Peyer's patch (tissue), 4 donors: ENCODE measurements around the gene SPRR3. TPM values are rescaled to one million over a fixed set of nuclear protein-coding genes. Genes with fewer than 3 reads are reported as not detected.

Source experiments
- DNase-seq, 3 donors: peaks; one replicate each; pipeline ENCODE4 v3.0.0-alpha.2; 2017 to 2019
- H3K27ac ChIP-seq, 4 donors: fragments of 200-600 bp; sonication (generic); one replicate each; pipeline ENCODE4 v1.5.1; 2016 to 2019
- H3K27me3 ChIP-seq, 2 donors: fragments of 200-600 bp; sonication (generic); one replicate each; pipeline ENCODE4 v1.5.1; 2019
- H3K36me3 ChIP-seq, 3 donors: fragments of 200-600 bp; sonication (generic); one replicate each; pipeline ENCODE4 v1.5.1; 2016 to 2019
- H3K4me1 ChIP-seq, 4 donors: fragments of 200-600 bp; sonication (generic); one replicate each; pipeline ENCODE4 v1.5.1; 2016 to 2019
- H3K4me3 ChIP-seq, 4 donors: fragments of 200-600 bp; sonication (generic); 1 replicate in 3 of 4; 2 replicates in 1 of 4; pipeline ENCODE4 v1.5.1; 2016 to 2019; ENCODE audit warnings: mild to moderate bottlenecking in 1 of 4
- H3K9me3 ChIP-seq, 4 donors: fragments of 200-600 bp; sonication (generic); one replicate each; pipeline ENCODE4 v1.5.1; 2016 to 2019; ENCODE audit warnings: mild to moderate bottlenecking in 1 of 4
- CTCF ChIP-seq, 6 experiments: fragments of 450-650 bp in 4 of 6; fragments of 200-600 bp in 2 of 6; sonication (generic) in 1 of 6; IDR thresholded peaks; one replicate each; pipeline ENCODE4 v1.5.1; 2017 to 2019; ENCODE audit warnings: antibody characterized with exemption in 6 of 6, mild to moderate bottlenecking in 3 of 6, moderate library complexity in 1 of 6
- POLR2A ChIP-seq, 2 donors: fragments of 450-650 bp; IDR thresholded peaks; one replicate each; pipeline ENCODE4 v1.5.1; 2017; ENCODE audit warnings: antibody characterized with exemption in 2 of 2, mild to moderate bottlenecking in 2 of 2, moderate library complexity in 2 of 2
- total RNA-seq, 4 donors: library from RNA; depleted of rRNA; stranded (reverse); fragments of >200 nt; gene quantifications; one replicate each; pipeline ENCODE4 v1.1.0, GENCODE V29; 2016

Gene SPRR3
- total RNA-seq, 4 donors from 2014 or later = 4.4 TPM; not detected in 3

- H3K9me3 ChIP-seq = no peaks in the 10 kb centered on the region
- H3K4me3 ChIP-seq = no peak overlapping the region
- H3K27ac ChIP-seq = no peak overlapping the region
- no peaks in the 10 kb centered on the region for H3K36me3 ChIP-seq
- H3K4me1 ChIP-seq = no peaks in the 10 kb centered on the region
- TF ChIP-seq CTCF (IDR thresholded peaks at IDR 0.05) (no peak), POLR2A (IDR thresholded peaks at IDR 0.05) (no peak)
- DNase-seq = no peak
- H3K27me3 ChIP-seq = no peaks in the 10 kb centered on the region
Observed at GRCh38 chr1:152965853-152966252, 35.7 kb upstream of the SPRR3 start.

- TF ChIP-seq POLR2A (IDR thresholded peaks at IDR 0.05) = no peak
- TF ChIP-seq CTCF (IDR thresholded peaks at IDR 0.05) = no peak
- no peaks in the 10 kb centered on the region for H3K27me3 ChIP-seq
- no peak for DNase-seq
Observed at GRCh38 chr1:152967201-152967600, 34.3 kb upstream of the SPRR3 start.

GRCh38 chr1:152968248-152968647, 33.3 kb upstream of the SPRR3 start:
- Histone ChIP-seq H3K27me3 (no peaks in the 10 kb centered on the region), H3K36me3 (no peaks in the 10 kb centered on the region), H3K4me1 (no peaks in the 10 kb centered on the region), H3K27ac (no peak overlapping the region), H3K4me3 (no peak overlapping the region), H3K9me3 (no peaks in the 10 kb centered on the region)
- TF ChIP-seq POLR2A (IDR thresholded peaks at IDR 0.05) = no peak
- TF ChIP-seq CTCF (IDR thresholded peaks at IDR 0.05) = no peak
- no peak for DNase-seq

More at GRCh38 chr1:152967201-152967600, 34.3 kb upstream of the SPRR3 start:
- H3K36me3 ChIP-seq = no peaks in the 10 kb centered on the region
- H3K27ac ChIP-seq = no peak overlapping the region
- H3K4me3 ChIP-seq = no peak overlapping the region
- no peaks in the 10 kb centered on the region for H3K4me1 ChIP-seq
- no peaks in the 10 kb centered on the region for H3K9me3 ChIP-seq

GRCh38 chr1:152969036-152969435, 32.5 kb upstream of the SPRR3 start:
- TF ChIP-seq POLR2A (IDR thresholded peaks at IDR 0.05) = no peak
- no peak for TF ChIP-seq CTCF (IDR thresholded peaks at IDR 0.05)
- H3K4me1 ChIP-seq = no peaks in the 10 kb centered on the region
- H3K27me3 ChIP-seq = no peaks in the 10 kb centered on the region
- H3K9me3 ChIP-seq = no peaks in the 10 kb centered on the region
- no peak overlapping the region for H3K27ac ChIP-seq
- H3K36me3 ChIP-seq = no peaks in the 10 kb centered on the region
- no peak for DNase-seq
- H3K4me3 ChIP-seq = no peak overlapping the region

GRCh38 chr1:152970495-152970894, 31.1 kb upstream of the SPRR3 start, which contains the start of gene SPRR4:
TSS of gene SPRR4 (plus strand) at chr1:152970648. CDS start at chr1:152971891, 1,243 bp downstream.
- no peaks in the 10 kb centered on the region for H3K9me3 ChIP-seq
- DNase-seq = no peak
- no peaks in the 10 kb centered on the region for H3K27me3 ChIP-seq
- H3K4me1 ChIP-seq = no peaks in the 10 kb centered on the region
- H3K4me3 ChIP-seq = no peak within 1 kb of the TSS
- H3K36me3 ChIP-seq = no peaks in the 10 kb centered on the region
- TF ChIP-seq CTCF (IDR thresholded peaks at IDR 0.05) (no peak), POLR2A (IDR thresholded peaks at IDR 0.05) (no peak)
- H3K27ac ChIP-seq = no peak within 1 kb of the TSS
